Kidney (tissue), 14 donors: ENCODE data around the gene EN2. TPM values are rescaled to one million over a fixed set of nuclear protein-coding genes. Genes with fewer than 3 reads are reported as not detected.
A peak's percentile ranks its signal among the peaks of the same experiment; 100 is the strongest.

Source experiments
- DNase-seq, 5 donors: peaks; one replicate each; pipeline ENCODE4 v3.0.0-alpha.2; 2013 to 2020
- FAIRE-seq: peaks from 2 replicates; lab custom pipeline; 2012; peaks lifted over from hg19 to GRCh38; lab: Jason Lieb, UNC
- H3K27ac ChIP-seq, 2 donors: one replicate each; pipeline ENCODE4 v1.7.0; 2013; ENCODE audit warnings: low read depth in 2 of 2, low read length in 2 of 2, inconsistent platforms in 1 of 2
- H3K27me3 ChIP-seq: one replicate; pipeline ENCODE4 v1.7.1; 2013; ENCODE audit warnings: low read length, inconsistent platforms; ENCODE audit not compliant: control insufficient read depth, insufficient read depth
- H3K36me3 ChIP-seq, 3 donors: one replicate each; pipeline versions ENCODE4 v1.7.0 to v1.7.1; 2013; ENCODE audit warnings: low read length in 3 of 3, control low read depth in 1 of 3, inconsistent platforms in 1 of 3; ENCODE audit not compliant: insufficient read depth in 3 of 3, control insufficient read depth in 2 of 3
- H3K4me1 ChIP-seq, 3 donors: one replicate each; pipeline versions ENCODE4 v1.7.0 to v1.7.1; 2013; ENCODE audit warnings: low read length in 3 of 3, inconsistent platforms in 1 of 3, low read depth in 1 of 3; ENCODE audit not compliant: control insufficient read depth in 2 of 3, insufficient read depth in 2 of 3
- H3K4me3 ChIP-seq, 3 donors: one replicate each; pipeline versions ENCODE4 v1.7.0 to v1.8.1; 2013; ENCODE audit warnings: low read length in 3 of 3, control low read depth in 1 of 3, inconsistent platforms in 1 of 3
- H3K9ac ChIP-seq, 3 donors: one replicate each; pipeline versions ENCODE4 v1.7.0 to v1.7.1; 2013; ENCODE audit warnings: low read length in 3 of 3, control low read depth in 1 of 3, inconsistent platforms in 1 of 3
- H3K9me3 ChIP-seq, 3 donors: one replicate each; pipeline versions ENCODE4 v1.7.0 to v1.7.1; 2013; ENCODE audit warnings: low read length in 3 of 3, control low read depth in 1 of 3, inconsistent platforms in 1 of 3; ENCODE audit not compliant: control insufficient read depth in 2 of 3, insufficient read depth in 1 of 3
- CTCF ChIP-seq: IDR thresholded peaks from 3 replicates; pipeline ENCODE4 v1.5.1; 2012; ENCODE audit warnings: mild to moderate bottlenecking, moderate library complexity, borderline replicate concordance; ENCODE audit not compliant: insufficient read depth; ENCODE audit errors: extremely low read depth
- intact Hi-C: fragments of 100-400 bp; cut with DNase I; formaldehyde crosslinking; loops from one replicate; pipeline ENCODE4 v1.11.1; 2022
- polyA plus RNA-seq: library from polyadenylated mRNA; stranded (reverse); fragments of 350-450 nt; fragmentation: Illumina TruSeq; extraction: RNeasy Lipid Tissue Mini Kit (QIAGEN cat#74804); gene quantifications from one replicate; pipeline ENCODE4 v1.2.3, GENCODE V29; 2014; ENCODE audit warnings: low read depth, low replicate concordance; ENCODE audit not compliant: insufficient read depth
- total RNA-seq: library from RNA; stranded (reverse); fragmentation: NEBNext Ultra II Directional; extraction: Animal tissue kit (Norgen Biotek cat#: 25700); gene quantifications from one replicate; pipeline ENCODE4 v1.2.1, GENCODE V29; 2021
- donor health status: control.
- donor health status: control.
- donor health status: control.
- donor health status: control.
- donor health status: control.
- donor health status: DM: yes; HTN: yes; CAD: no.
- donor health status: Normal renal cell carcinoma (clear cell type).

Gene EN2
- total and polyA plus RNA-seq, 2 donors from 2014 or later = 0.13 TPM; not detected in 1

GRCh38 chr7:155482511-155483183, 24.7 kb downstream of the EN2 start:
- Histone ChIP-seq H3K9me3 (no peaks in the 10 kb centered on the region), H3K9ac (no peak overlapping the region), H3K4me1 (no peaks in the 10 kb centered on the region), H3K27me3 (peaks cover 16% of the 10 kb centered on the region), H3K27ac (no peak overlapping the region), H3K4me3 (no peak overlapping the region), H3K36me3 (no peaks in the 10 kb centered on the region)
- DNase-seq (no peak), FAIRE-seq (no peak)
- intact Hi-C loops = no loop called here
- no peak for TF ChIP-seq CTCF

- H3K27ac ChIP-seq = no peak overlapping the region
- no peak for TF ChIP-seq CTCF
- no peak overlapping the region for H3K9ac ChIP-seq
- intact Hi-C loops = no loop called here
- H3K9me3 ChIP-seq = no peaks in the 10 kb centered on the region
- H3K27me3 ChIP-seq = peaks cover 16% of the 10 kb centered on the region
- FAIRE-seq (no peak), DNase-seq (no peak)
- no peaks in the 10 kb centered on the region for H3K4me1 ChIP-seq
- H3K4me3 ChIP-seq = no peak overlapping the region
- H3K36me3 ChIP-seq = no peaks in the 10 kb centered on the region
Measured at GRCh38 chr7:155483245-155483644, 25.3 kb downstream of the EN2 start.

- intact Hi-C loops = no loop called here
- H3K9ac ChIP-seq = no peak overlapping the region
- no peaks in the 10 kb centered on the region for H3K4me1 ChIP-seq
- no peaks in the 10 kb centered on the region for H3K9me3 ChIP-seq
- FAIRE-seq (no peak), DNase-seq (peak in 3 of 5 donors; percentile 39 to 71 (median 66))
- TF ChIP-seq CTCF = no peak
- H3K4me3 ChIP-seq = no peak overlapping the region
- no peak overlapping the region for H3K27ac ChIP-seq
- H3K27me3 ChIP-seq = peaks cover 16% of the 10 kb centered on the region
- no peaks in the 10 kb centered on the region for H3K36me3 ChIP-seq
Measured at GRCh38 chr7:155483868-155484325, 26.0 kb downstream of the EN2 start.
